HUES64 (cell line): ENCODE measurements around the gene CREB1.

ENCODE experiments used
- H3K27ac ChIP-seq: 2 replicates; pipeline ENCODE4 v1.7.0; 2013; ENCODE audit warnings: low read depth, low read length, inconsistent platforms
- H3K27me3 ChIP-seq: 2 replicates; pipeline ENCODE4 v1.6.1; 2013; ENCODE audit warnings: mild to moderate bottlenecking, low read length; ENCODE audit not compliant: insufficient read depth
- H3K36me3 ChIP-seq: 2 replicates; pipeline ENCODE4 v1.6.1; 2013; ENCODE audit warnings: mild to moderate bottlenecking, low read length; ENCODE audit not compliant: insufficient read depth
- H3K4me1 ChIP-seq: 2 replicates; pipeline ENCODE4 v1.6.1; 2013; ENCODE audit warnings: mild to moderate bottlenecking, low read length, moderate library complexity; ENCODE audit not compliant: insufficient read depth
- H3K4me3 ChIP-seq: 2 replicates; pipeline ENCODE4 v1.5.1; 2013; ENCODE audit warnings: mild to moderate bottlenecking, low read length, moderate library complexity
- H3K9ac ChIP-seq: 2 replicates; pipeline ENCODE4 v1.6.1; 2013; ENCODE audit warnings: mild to moderate bottlenecking, low read depth, low read length
- H3K9me3 ChIP-seq: 2 replicates; pipeline ENCODE4 v1.6.1; 2013; ENCODE audit warnings: low read depth, low read length; ENCODE audit not compliant: insufficient read depth
- WGBS: fragments of 150-250, 120-280 bp; methylation state at CpG from one replicate; pipeline ENCODE4 v1.1.7; 2013; ENCODE audit warnings: missing lambda C conversion rate; 5-methylcytosine and 5-hydroxymethylcytosine counted together

The CREB1 gene

GRCh38 chr2:207504513-207505170, 25.1 kb upstream of the CREB1 start:
- peak overlapping the region; percentile 57 for H3K27ac ChIP-seq

DNA sequence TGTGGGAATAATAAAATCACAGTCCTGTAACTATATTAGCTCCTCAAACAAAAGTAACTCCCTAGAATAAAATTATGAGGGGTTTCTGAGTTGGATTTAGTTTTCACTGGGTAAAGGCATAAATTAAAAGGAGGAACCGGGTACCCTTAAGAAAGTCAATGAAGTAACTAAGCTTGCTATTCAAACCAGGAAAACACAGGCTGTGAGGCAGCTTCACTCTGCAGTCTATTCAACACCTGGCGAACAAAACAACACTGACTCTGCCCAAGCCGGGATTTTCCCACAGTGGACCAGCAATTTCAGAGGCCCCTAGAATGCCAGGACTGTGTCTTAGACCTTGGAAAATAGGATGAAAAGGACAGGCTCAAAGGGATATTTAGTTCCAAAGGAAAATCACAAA, 24.6 kb upstream of the CREB1 start:
- H3K36me3 ChIP-seq: no peaks in the 10 kb centered on the region
- WGBS: 37% methylated on average over 3 of the region's 3 CpGs
- no peaks in the 10 kb centered on the region for H3K9me3 ChIP-seq
- peaks cover 34% of the 10 kb centered on the region for H3K4me1 ChIP-seq
- peak overlapping the region; percentile 57 for H3K27ac ChIP-seq
- no peak overlapping the region for H3K9ac ChIP-seq
- H3K4me3 ChIP-seq: peak overlapping the region; percentile 17; the same call in 1 of the 2 replicates
- H3K27me3 ChIP-seq: no peaks in the 10 kb centered on the region

More at GRCh38 chr2:207504513-207505170, 25.1 kb upstream of the CREB1 start:
- H3K27me3 ChIP-seq: no peaks in the 10 kb centered on the region
- H3K9me3 ChIP-seq: no peaks in the 10 kb centered on the region
- peaks cover 34% of the 10 kb centered on the region for H3K4me1 ChIP-seq
- H3K9ac ChIP-seq: peak overlapping the region; percentile 10; the same call in 1 of the 2 replicates
- 42% methylated on average over 11 of the region's 11 CpGs for WGBS
- peak overlapping the region; percentile 17; the same call in 1 of the 2 replicates for H3K4me3 ChIP-seq
- no peaks in the 10 kb centered on the region for H3K36me3 ChIP-seq

DNA sequence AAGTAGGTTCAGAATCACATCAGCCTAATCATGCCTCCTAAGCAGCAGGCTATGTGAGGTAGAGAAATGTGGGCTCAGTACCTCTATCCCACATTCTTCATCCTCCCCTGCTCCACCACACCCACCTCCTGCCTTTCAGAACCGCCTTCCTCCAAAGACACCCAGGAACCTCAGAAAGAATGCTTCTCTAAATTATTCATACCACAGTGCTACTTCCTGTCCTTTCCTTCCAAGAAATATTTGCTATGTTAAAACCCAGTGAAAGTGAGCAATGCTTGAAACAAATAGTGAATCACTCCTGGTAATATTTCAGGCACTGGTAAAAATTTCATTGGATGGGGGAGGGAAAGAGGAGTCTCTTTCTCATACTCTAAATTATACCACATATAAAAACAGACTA, 24.0 kb upstream of the CREB1 start:
- no peak overlapping the region; the same call in 1 of the 2 replicates for H3K4me3 ChIP-seq
- H3K36me3 ChIP-seq: no peaks in the 10 kb centered on the region
- no peak overlapping the region for H3K9ac ChIP-seq
- H3K4me1 ChIP-seq: peaks cover 34% of the 10 kb centered on the region
- H3K27ac ChIP-seq: no peak overlapping the region
- WGBS: 20% methylated on average over 1 of the region's 1 CpG
- H3K27me3 ChIP-seq: no peaks in the 10 kb centered on the region
- no peaks in the 10 kb centered on the region for H3K9me3 ChIP-seq

DNA sequence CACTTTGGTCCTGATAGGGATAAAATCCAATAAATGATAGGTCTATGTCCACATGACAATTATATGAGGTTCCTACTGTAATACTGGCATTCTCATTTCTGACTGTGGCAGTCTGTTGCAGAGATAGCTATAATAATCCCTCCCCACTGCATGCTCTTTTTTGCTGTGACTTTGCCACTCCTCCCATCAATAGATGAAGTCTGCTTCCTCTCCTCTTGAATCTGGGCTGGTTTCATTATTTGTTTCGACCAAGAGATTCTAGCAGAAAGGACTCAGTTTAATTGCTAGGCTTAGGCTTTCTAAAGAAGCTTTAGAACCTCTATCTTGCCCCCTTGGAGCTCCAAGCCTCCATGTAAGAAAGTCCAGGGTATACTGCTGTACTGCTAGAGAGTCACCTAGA, 23.3 kb upstream of the CREB1 start:
- no peak overlapping the region for H3K9ac ChIP-seq
- peaks cover 34% of the 10 kb centered on the region for H3K4me1 ChIP-seq
- H3K27me3 ChIP-seq: no peaks in the 10 kb centered on the region
- H3K4me3 ChIP-seq: no peak overlapping the region
- no peak overlapping the region for H3K27ac ChIP-seq
- 95% methylated on average over 1 of the region's 1 CpG for WGBS
- no peaks in the 10 kb centered on the region for H3K36me3 ChIP-seq
- H3K9me3 ChIP-seq: no peaks in the 10 kb centered on the region

DNA sequence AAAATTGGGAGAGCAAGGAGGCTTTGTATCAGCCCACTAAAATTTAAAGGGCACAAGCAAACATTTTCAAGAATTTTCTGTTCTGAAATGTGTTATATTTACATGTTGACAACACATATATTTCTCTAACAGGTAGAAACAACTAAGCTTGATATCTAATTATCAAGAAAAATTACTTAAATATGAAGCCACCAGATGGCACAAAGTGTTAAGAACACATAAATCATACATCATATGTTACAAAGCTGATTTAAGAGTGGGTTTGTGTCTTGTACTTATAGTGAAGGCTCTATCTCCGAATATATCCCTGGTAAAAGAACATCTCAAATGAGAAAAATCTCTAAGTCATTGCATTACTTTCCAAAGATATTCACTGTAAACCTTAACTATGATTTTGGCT, 19.6 kb upstream of the CREB1 start:
- no CpG with 5 or more reads among the region's 1 CpG for WGBS
- no peak overlapping the region for H3K27ac ChIP-seq
- no peaks in the 10 kb centered on the region for H3K9me3 ChIP-seq
- H3K4me1 ChIP-seq: peaks cover 14% of the 10 kb centered on the region
- H3K4me3 ChIP-seq: no peak overlapping the region
- no peaks in the 10 kb centered on the region for H3K36me3 ChIP-seq
- H3K9ac ChIP-seq: no peak overlapping the region
- no peaks in the 10 kb centered on the region for H3K27me3 ChIP-seq

DNA sequence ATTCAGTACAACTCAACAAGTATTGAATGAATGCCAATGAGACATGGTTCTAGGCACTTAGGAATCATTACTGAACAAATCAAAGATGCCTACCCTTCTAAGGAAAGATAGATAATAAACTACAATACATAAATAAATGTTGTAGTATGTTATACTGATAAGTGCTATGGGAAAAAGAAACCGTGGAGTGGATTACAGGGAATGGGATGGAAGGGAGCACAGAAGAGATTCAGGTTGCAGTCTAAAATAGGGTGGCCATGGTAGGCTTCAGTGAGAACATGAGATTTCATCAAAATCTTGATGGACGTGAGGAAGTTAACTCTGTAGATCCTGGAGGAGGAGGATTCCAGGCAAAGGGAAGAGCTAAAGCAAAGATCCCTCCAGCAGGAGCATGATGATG, 17.9 kb upstream of the CREB1 start:
- no peaks in the 10 kb centered on the region for H3K4me1 ChIP-seq
- no peak overlapping the region for H3K9ac ChIP-seq
- no peaks in the 10 kb centered on the region for H3K27me3 ChIP-seq
- WGBS: 83% methylated on average over 2 of the region's 2 CpGs
- no peak overlapping the region for H3K4me3 ChIP-seq
- no peak overlapping the region for H3K27ac ChIP-seq
- no peaks in the 10 kb centered on the region for H3K9me3 ChIP-seq
- H3K36me3 ChIP-seq: no peaks in the 10 kb centered on the region

- H3K9me3 ChIP-seq: no peaks in the 10 kb centered on the region
- H3K27ac ChIP-seq: no peak overlapping the region
- no peaks in the 10 kb centered on the region for H3K36me3 ChIP-seq
- H3K4me3 ChIP-seq: no peak overlapping the region
- H3K4me1 ChIP-seq: no peaks in the 10 kb centered on the region
- H3K27me3 ChIP-seq: no peaks in the 10 kb centered on the region
- H3K9ac ChIP-seq: no peak overlapping the region
- WGBS: 90% methylated on average over 3 of the region's 3 CpGs
Observed at GRCh38 chr2:207512356-207512755, 17.4 kb upstream of the CREB1 start.

- Histone ChIP-seq H3K4me3 (no peak overlapping the region), H3K4me1 (no peaks in the 10 kb centered on the region), H3K27me3 (no peaks in the 10 kb centered on the region), H3K27ac (no peak overlapping the region), H3K9ac (no peak overlapping the region), H3K9me3 (peaks cover 1% of the 10 kb centered on the region; the same call in 1 of the 2 replicates), H3K36me3 (no peaks in the 10 kb centered on the region)
- 95% methylated on average over 7 of the region's 7 CpGs for WGBS
Observed at GRCh38 chr2:207513551-207514257, 16.1 kb upstream of the CREB1 start.

DNA sequence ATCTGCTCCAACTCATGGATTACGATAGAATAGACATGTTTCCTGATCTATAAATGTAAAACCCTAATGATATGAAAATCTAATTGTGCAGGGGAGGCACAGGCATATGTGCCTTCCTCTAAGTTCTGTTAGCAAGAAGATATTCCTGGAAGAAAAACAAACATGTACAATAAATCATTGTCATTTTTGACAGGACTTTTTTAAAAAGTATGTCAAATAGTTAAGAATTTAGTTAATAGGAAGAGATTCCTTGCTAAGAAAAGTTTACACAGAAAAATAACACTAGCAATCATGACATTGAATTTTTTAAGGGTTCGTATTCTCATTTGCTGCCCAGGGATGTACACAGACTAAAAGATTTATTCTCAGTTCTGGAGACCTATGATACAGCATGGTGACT, 15.3 kb upstream of the CREB1 start:
- peaks cover 8% of the 10 kb centered on the region; the same call in 1 of the 2 replicates for H3K9me3 ChIP-seq
- no peaks in the 10 kb centered on the region for H3K4me1 ChIP-seq
- H3K4me3 ChIP-seq: no peak overlapping the region
- H3K9ac ChIP-seq: no peak overlapping the region
- no peaks in the 10 kb centered on the region for H3K36me3 ChIP-seq
- no peaks in the 10 kb centered on the region for H3K27me3 ChIP-seq
- WGBS: 97% methylated on average over 2 of the region's 2 CpGs
- no peak overlapping the region for H3K27ac ChIP-seq

DNA sequence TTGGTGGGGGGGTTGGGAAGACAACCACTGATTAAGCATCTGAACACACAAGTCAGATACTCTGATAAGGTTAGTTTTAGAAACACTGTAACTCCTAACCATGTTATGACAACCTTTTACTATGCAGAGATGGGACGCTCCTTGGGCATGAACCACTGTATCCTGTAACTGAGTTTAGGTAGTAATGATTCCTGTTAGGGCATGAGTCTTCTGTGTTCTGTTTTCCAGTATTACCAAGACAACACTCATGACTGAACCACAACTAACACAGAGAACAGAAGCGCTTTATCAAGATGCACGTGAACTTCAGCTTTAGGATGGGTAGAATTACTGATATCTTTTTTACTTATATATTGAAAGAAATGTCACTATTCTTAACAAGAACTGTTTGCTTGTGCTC, 14.1 kb upstream of the CREB1 start:
- WGBS: 67% methylated on average over 1 of the region's 3 CpGs
- H3K27ac ChIP-seq: no peak overlapping the region
- H3K4me3 ChIP-seq: no peak overlapping the region
- no peaks in the 10 kb centered on the region for H3K36me3 ChIP-seq
- H3K9me3 ChIP-seq: peaks cover 8% of the 10 kb centered on the region; the same call in 1 of the 2 replicates
- no peaks in the 10 kb centered on the region for H3K4me1 ChIP-seq
- no peaks in the 10 kb centered on the region for H3K27me3 ChIP-seq
- H3K9ac ChIP-seq: no peak overlapping the region

DNA sequence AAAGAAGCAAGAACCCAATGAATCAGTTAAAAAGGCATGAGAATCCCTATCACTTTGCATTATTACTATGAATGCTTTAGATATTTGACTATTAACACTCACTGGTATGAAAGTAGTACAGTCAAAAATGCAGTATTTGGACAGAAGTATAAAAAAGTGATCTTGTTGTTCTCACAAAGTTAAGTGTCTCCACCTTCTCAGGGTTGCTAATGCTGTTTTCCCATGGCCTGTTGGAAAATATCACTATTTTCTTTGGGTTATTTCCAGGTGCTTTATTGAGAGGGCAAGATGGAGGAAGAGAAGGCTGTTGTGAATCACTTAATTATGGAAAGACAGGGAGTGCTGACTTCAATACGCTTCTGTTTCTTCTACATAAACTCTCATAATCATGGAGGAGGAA, 13.6 kb upstream of the CREB1 start:
- H3K27me3 ChIP-seq: no peaks in the 10 kb centered on the region
- H3K36me3 ChIP-seq: no peaks in the 10 kb centered on the region
- WGBS: no CpG with 5 or more reads among the region's 1 CpG
- H3K4me3 ChIP-seq: no peak overlapping the region
- no peaks in the 10 kb centered on the region for H3K4me1 ChIP-seq
- peaks cover 8% of the 10 kb centered on the region; the same call in 1 of the 2 replicates for H3K9me3 ChIP-seq
- no peak overlapping the region for H3K9ac ChIP-seq
- no peak overlapping the region for H3K27ac ChIP-seq
